Sciatic nerve (tissue), 2 donors: ENCODE measurements around the gene MAPK8IP3. TPM values are rescaled to one million over a fixed set of nuclear protein-coding genes. Genes with fewer than 3 reads are reported as not detected.

Experiments used
- ATAC-seq: fragments of 200-7000 bp; cut with Tn5 transposase; one replicate; pipeline ENCODE4 v1.9.1; 2020; ENCODE audit warnings: mild to moderate bottlenecking, moderate library complexity
- DNase-seq: peaks from one replicate; pipeline ENCODE4 v3.0.0-alpha.2; 2020; ENCODE audit warnings: low spot score
- intact Hi-C: fragments of 100-400 bp; cut with DNase I; formaldehyde crosslinking; loops from one replicate; pipeline ENCODE4 v1.14.2; 2022
- total RNA-seq: library from RNA; stranded (reverse); fragmentation: NEBNext Ultra II Directional; extraction: Animal tissue kit (Norgen Biotek cat#: 25700); gene quantifications from one replicate; pipeline ENCODE4 v1.2.1, GENCODE V29; 2021
- donor health status: DM: no; HTN: no; CAD: no.
- donor health status: DM: no; HTN: no; CAD: no.

MAPK8IP3 gene
- total RNA-seq, 1 donor from 2014 or later: 93.3 TPM

DNA sequence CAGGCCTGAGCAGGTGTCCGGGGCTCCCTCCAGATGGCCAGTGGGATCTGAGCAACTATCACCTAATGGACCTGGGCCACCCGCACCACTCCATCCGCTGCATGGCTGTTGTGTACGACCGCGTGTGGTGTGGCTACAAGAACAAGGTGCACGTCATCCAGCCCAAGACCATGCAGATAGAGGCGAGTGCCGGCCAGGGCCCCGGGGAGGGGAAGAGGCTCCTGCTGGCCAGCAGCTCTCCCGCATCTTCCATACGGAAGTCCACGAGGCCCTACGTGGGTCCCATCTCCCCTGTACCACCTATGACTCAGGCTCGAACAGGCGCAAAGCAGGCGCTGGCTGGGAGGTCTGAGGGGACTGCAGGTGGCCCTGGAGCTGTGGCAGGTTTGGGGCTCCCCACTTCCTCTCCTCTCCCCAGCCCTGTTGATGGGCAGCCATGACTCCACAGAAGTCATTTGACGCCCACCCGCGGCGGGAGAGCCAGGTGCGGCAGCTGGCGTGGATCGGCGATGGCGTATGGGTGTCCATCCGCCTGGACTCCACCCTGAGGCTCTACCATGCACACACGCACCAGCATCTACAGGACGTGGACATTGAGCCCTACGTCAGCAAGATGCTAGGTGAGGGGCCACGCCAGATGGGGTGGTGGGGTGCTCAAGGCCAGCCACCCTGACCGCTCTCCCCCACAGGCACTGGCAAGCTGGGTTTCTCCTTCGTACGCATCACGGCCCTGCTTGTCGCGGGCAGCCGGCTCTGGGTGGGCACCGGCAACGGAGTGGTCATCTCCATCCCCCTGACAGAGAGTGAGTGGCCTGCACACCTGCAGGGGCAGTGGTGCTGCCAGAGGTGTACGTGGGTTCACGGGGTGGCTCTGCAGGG, 61.4 kb downstream of the MAPK8IP3 start:
- intact Hi-C loops: loop anchor here (5.0 kb wide), 1 partner anchor 965 kb away; the partner anchor contains the start of gene GNG13
- DNase-seq (no peak), ATAC-seq (no peak)

DNA sequence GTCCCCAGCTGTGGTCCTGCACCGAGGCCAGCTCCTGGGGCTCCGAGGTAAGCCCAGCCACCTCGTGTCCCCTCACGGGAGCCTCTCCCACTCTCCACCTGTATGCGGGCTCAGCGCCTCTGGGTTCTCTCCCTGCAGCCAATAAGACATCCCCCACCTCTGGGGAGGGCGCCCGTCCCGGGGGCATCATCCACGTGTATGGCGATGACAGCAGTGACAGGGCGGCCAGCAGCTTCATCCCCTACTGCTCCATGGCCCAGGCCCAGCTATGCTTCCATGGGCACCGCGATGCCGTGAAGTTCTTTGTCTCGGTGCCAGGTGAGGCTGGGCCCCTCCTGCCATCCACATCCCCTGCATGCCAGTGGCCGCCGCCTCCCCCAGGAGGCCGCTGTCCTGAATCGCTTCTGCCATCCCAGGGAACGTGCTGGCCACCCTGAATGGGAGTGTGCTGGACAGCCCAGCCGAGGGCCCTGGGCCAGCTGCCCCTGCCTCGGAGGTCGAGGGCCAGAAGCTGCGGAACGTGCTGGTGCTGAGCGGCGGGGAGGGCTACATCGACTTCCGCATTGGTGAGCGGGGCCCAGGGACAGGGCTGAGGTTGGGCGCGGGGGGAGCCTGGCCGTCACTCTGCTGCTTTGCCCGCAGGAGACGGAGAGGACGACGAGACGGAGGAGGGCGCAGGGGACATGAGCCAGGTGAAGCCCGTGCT, 62.2 kb downstream of the MAPK8IP3 start:
- ATAC-seq (no peak), DNase-seq (no peak)
- intact Hi-C loops: loop anchor here (5.0 kb wide), 1 partner anchor 966 kb away; the partner anchor contains the start of gene GNG13

DNA sequence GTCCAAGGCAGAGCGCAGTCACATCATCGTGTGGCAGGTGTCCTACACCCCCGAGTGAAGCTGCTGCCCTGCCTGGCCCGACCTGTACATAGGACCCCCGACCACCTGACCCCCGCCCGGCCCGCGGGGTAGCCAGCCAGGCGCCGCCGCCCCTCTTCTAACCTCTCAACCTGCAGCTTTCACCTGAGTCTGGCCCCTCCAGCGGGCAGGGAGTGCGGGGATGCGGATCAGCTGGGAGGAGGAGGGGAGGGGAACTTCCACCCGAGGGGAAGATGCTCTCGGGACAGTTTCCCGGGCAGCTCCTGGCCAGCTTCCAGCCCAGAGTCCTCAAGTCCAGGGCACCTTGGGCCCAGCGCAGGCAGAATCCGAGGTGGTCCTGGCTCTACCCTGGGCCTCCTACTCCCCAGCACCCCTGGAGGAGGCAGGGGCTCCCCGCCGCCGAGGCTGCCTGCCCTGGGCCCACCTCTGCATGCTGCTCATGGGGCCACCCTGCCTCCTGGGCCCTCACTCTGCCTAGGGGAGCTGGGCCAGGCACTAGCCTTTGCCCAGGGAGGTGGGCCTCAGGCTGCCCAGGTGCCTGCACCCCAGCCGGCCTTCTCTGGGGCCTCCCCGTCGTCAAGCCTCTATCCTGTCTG, 62.9 kb downstream of the MAPK8IP3 start:
- DNase-seq: no peak
- intact Hi-C loops: loop anchor here (5.0 kb wide), 1 partner anchor 967 kb away; the partner anchor contains the start of gene GNG13
- ATAC-seq: no peak

DNA sequence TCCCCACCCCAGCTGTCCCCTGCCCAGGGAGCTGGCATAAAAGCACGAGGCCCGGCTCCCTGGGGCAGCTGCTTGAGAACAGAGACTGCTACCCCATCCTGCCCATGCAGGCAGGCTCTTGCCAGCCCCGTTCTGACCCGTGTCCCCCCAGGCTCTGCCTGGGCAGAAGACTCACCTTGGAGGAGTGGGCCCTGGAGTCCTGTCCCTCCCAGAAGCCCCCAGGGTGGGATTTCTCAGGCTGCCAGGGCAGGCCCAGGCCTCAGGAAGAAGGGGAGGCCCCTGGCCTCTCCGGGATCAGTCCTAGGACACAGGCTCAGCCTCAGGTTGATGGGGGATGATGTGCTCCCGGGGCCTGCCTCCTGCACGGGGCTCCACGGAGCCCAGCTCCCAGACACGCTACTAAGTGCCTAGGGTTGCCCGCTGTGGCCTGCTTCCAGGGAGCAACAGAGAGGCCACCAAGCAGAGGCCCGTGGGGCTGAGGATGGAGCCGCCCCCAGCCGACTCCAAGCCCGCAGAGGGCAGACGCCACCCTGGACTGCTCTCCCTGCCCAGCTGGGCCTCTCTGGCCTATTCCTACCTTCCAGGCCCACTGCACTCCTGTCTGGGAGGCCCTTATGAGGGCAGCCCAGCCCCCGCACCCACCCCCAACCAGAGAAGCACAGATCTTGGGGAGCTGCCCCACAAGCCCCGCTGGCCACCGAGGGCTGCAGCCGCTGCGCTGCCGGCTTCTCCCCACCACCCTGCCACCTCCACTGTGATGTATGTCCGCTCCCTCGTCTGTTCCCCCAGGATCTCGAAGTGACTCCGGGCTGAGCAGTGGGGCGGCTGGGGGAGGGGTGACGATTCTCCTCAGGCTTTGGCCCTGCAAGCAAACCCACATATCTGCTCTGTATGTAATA, 63.7 kb downstream of the MAPK8IP3 start:
- intact Hi-C loops: loop anchor here (5.0 kb wide), 1 partner anchor 967 kb away; the partner anchor contains the start of gene GNG13
- DNase-seq (no peak), ATAC-seq (peak; percentile 1)

DNA sequence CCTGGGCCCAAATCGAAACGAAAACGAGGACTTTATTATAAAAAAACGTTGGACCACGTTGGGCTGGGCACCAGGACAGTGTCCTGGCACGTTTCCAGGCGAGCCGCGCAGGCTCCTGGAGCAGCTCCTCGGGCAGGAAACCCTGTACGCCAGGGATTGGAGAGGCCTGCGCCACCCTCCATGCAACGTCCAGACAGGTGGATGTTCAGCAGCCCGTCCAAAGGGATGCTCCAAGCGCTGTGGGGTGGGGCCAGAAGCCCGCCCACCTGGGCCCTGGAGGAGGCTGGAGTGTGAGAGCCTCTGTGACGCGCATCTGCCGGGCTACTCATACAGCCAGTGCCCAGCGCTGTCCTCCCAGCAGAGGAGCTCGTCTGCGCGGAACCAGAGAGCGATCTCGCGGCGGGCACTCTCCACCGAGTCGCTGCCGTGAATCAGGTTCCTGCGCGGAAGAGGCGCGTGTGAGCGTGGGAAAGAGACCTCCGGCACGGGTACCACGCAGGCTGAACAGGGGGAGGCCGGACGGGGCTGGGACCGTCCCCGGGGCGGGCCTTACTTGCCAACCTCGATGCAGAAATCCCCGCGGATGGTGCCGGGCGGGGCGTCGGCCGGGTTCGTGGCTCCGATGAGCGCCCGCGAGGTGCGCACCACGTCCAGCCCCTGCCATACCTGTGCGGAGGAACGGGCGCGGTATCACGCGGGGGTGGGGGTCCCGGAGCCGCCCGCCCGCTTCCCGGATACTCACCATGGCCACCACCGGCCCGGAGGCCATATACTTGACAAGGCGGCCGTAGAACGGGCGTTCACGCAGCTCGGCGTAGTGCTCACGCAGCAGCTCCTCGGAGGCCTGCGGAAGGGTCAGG, 64.6 kb downstream of the MAPK8IP3 start:
- ATAC-seq (peak; percentile 55), DNase-seq (peak; percentile 83)
- intact Hi-C loops: no loop called here

DNA sequence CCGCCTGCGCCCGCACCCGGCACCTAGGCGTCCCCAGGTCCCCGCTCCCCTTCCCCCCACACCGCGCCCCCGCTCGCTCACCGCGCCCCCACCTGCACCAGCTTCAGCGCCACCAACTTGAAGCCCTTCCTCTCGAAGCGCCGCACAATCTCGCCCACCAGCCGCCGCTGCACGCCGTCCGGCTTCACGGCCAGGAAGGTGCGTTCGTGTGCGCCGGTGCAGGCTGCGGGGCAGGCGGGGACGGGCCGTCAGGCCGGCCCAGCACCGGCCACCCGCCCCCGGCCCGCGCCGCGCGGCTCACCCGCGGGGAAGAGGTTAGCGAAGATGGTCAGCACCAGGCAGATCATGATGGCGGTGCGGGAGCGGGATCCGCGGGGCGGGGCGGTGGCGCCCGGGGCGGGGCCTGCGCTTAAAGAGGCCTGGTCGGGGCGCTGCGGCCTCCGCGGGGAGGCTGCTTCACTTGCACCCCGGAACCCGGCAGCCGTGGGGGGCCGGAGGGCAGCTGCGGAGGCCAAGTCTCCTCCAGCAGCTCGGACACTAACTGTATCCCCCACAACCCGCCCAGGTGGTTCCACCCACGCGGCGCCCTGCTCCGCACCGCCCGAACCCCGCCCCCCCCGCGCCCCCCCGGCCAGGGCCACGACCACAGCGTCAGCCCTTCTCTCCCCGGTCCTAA, 65.3 kb downstream of the MAPK8IP3 start, which contains the start of gene NME3:
Gene NME3 (minus strand): TSS at position 356 of the 676 bp plus-strand sequence. CDS start 9 bp downstream, at position 347.
- peak; percentile 89 for DNase-seq
- ATAC-seq: peak; percentile 45
- intact Hi-C loops: no loop called here

DNA sequence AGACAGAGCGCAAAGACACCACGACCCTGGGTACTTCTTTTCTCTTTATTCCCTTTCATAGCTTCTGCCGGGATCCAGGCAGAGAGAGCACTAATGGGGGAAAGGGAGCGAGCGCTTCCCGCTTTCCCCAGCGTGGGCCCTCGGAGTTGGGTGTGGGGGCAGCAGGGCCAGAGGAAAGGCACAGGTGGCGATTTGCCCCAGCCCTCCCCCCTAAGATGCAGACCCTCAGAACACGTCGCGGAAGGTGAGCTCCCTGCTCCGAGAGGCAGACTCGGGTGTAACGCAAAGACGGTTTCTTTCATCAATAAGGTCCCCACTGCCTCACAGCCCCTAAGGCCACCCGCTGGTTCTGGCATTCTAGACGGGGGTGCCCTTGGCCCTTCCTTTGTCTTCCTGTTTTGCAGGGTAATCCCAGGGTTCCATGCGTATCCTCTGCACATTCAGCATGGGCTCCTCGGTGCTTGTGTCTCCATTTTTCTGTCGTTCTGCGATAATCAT, 65.9 kb downstream of the MAPK8IP3 start:
- ATAC-seq (no peak), DNase-seq (no peak)
- intact Hi-C loops: no loop called here

DNA sequence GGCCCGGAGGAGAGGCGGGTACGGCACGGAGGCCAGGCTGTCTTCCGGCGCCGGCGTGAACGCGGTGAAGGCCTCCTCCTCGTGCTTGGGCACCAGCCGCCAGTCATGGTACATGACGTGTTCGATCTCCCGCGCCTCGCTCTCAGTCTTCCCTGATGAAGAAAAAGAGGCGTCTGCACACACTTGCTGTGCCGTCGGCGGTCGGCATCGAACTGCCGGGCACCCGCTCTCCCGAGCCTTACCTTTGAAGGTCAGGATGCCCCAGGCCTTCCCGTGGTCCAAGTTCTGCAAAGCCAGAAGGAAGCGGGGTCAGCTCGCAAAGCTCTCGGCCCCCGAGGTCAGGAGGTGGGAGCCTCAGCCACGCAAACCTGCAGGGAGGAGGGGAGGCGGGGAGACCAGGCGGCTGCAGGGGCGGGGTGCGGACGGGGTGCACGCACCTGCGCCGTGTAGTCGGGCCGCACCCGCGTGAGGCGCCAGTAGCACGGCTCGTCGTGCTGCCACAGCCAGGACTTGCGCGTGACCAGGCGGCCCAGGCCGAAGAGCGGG, 66.4 kb downstream of the MAPK8IP3 start, which contains the start of gene EME2:
Gene EME2 (plus strand): TSS at position 449 of the 546 bp plus-strand sequence. CDS start 418 bp downstream, outside the sequence.
- ATAC-seq (no peak), DNase-seq (no peak)
- intact Hi-C loops: no loop called here

DNA sequence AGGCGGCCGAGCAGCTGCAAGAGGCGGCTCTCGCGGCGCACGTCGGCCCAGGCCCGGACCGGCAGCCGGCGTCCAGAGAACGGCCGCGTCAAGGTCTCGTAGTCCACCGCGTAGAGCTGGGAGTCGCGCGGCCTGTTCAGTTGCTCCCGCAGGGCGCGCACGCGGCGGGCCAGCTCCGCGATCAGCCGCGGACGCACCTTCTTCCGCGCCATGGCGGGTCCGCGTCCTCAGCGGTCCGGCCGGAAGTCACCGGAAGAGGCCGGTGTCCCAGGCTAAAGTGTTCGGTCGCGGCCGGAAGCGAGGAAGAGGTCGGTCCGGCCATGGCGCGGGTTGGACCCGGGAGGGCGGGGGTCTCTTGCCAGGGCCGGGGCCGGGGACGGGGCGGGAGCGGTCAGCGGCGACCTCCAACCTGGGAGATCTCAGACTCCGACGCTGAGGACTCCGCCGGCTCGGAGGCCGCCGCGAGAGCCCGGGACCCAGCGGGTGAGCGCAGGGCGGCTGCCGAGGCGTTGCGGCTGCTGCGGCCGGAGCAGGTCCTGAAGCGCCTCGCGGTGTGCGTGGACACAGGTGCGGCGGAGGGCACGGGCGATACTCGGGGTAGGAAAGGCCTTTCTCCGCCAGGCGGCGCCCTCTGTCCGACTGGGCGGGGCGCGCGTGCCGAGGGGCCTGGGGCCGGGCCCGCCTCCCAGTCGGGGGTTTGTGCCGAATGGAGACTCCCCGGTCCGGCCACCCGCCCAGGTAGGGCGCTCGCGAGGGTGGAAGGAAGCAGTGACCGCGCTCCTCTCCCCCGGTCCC, 67.1 kb downstream of the MAPK8IP3 start, which contains the start of gene MRPS34:
Gene MRPS34 (minus strand): TSS at position 227 of the 795 bp plus-strand sequence. CDS start 15 bp downstream, at position 212.
- peak; percentile 52 for ATAC-seq
- intact Hi-C loops: no loop called here

DNA sequence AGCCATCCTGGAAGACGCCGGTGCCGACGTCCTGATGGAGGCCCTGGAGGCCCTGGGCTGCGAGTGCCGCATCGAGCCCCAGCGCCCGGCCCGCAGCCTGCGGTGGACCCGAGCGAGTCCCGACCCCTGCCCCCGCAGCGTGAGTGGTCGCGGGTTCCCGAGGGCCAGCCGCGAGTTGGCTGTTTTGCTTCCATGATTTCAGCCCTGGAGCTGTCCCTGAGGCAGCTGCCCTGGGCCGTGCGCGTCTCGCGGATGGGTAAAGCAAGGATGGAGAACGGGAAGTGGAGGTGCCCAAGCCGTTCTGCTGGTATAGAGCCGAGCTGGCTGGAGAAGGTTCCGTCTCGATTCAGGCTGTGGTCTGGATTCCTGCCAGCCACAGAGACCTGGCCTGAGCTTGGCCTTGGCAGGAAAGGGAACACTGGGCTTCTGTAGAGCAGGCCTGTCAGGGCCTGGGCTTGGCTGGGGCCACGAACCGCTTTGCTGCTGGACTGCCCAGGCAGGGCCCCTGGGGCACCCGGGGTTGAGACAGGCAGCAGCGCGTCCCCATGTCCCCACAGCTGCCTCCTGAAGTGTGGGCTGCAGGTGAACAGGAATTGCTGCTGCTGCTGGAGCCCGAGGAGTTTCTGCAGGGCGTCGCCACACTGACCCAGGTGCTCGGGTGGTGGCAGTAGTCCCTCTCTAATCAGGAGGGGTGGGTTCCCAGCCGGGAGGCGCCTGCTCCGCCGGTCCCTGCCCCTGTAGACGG, 67.9 kb downstream of the MAPK8IP3 start:
- intact Hi-C loops: no loop called here
- ATAC-seq: no peak

More for the DNA sequence above, 67.1 kb downstream of the MAPK8IP3 start, which contains the start of gene MRPS34:
- DNase-seq: peak; percentile 90

DNA sequence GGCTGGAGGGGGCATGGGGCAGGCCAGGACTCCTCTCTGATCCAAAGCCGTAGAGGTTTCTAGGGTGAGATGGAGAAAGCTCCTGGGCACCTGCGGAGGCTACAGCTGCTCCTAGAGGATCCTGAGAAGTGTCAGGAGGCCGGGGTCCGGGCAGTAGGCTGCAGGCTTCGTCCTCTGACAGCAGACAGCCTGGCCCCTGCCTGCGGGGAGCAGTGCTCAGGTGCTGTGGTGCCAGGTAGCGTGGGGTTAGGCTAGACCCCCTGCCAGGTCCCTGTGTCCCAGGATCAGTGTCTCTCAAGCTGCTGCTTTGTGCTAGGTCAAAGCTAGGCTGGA, 68.4 kb downstream of the MAPK8IP3 start:
- intact Hi-C loops: no loop called here
- DNase-seq (no peak), ATAC-seq (no peak)

More for the DNA sequence above, 67.9 kb downstream of the MAPK8IP3 start:
- no peak for DNase-seq

DNA sequence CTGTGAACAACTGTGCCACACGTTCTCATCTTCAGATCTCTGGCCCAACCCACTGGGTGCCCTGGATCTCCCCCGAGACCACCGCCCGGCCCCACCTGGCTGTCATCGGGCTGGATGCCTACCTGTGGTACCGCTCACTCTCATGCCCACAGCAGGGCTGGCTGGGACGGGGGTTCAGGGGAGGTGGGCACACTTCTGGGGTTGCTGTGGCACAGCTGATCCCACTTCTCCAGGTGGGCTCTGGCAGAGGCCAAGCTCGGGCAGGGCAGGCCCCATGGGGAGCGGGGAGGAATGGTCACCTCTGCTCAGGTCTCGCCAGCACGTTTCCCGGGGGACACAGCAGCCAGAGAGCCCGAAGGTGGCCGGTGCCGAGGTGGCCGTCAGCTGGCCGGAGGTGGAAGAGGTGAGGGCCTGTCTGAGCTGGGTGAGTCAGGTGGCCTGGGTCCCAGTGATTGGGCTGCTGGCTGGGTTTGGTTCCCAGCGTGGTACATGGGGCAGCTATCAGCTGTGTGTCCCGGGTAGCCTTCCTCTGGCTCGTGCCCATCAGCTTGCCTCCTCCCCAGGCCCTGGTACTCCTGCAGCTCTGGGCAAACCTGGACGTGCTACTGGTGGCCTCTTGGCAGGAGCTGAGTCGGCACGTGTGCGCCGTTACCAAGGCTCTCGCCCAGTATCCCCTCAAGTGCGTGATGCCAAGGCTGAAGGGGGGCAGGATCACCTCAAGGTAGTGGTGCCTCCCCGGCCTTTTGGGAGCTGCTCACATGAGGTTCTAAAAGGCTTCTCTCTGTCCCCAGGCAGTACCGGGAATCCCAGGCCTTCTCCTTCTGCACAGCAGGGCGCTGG, 69.2 kb downstream of the MAPK8IP3 start:
- ATAC-seq: no peak
- no peak for DNase-seq
- intact Hi-C loops: no loop called here

DNA sequence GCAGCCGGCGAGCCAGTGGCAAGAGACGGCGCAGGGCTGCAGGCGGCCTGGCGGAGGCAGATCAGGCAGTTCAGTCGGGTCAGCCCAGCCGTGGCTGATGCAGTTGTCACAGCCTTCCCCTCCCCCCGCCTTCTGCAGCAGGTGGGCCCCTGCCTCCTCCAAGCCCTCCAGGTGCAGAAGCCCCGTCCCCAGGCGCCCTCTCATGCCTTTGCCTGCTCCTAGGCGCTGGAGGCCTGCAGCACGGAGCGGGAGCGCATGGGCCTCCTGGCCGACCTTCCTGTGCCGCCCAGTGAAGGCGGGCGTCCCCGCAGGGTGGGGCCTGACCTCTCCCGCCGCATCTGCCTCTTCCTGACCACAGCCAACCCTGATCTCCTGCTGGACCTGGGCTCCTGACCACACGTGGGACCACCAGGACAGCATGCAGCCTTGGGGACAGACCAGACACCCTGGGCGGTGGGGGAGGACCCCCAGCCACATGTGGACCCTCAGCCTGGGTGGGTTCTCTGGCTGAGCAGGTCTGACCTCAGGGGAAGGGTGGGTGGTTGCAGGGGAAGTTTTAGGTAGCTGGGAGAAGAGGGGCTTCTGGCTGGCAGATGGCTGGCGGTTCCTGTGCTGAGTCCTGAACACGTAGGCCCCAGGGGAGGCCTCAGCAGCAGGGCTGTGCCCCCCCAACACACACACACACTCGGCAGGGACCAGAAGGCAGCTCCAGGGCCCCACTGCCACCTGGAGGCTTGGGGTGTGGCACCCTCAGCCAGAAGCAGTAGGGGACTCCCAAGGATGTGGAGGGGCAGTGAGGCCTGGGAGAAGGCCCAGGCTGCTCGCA, 70.1 kb downstream of the MAPK8IP3 start:
- ATAC-seq (no peak), DNase-seq (no peak)
- intact Hi-C loops: no loop called here
